HG02763 (cell line): Measurements from ENCODE around the gene ADGRV1.

ENCODE experiments used
- ATAC-seq: cut with Tn5 transposase; IDR thresholded peaks from one replicate; pipeline ENCODE4 v1.9.1; 2021; ENCODE audit warnings: mild to moderate bottlenecking, moderate library complexity; ENCODE audit not compliant: unreplicated experiment

Gene ADGRV1

DNA sequence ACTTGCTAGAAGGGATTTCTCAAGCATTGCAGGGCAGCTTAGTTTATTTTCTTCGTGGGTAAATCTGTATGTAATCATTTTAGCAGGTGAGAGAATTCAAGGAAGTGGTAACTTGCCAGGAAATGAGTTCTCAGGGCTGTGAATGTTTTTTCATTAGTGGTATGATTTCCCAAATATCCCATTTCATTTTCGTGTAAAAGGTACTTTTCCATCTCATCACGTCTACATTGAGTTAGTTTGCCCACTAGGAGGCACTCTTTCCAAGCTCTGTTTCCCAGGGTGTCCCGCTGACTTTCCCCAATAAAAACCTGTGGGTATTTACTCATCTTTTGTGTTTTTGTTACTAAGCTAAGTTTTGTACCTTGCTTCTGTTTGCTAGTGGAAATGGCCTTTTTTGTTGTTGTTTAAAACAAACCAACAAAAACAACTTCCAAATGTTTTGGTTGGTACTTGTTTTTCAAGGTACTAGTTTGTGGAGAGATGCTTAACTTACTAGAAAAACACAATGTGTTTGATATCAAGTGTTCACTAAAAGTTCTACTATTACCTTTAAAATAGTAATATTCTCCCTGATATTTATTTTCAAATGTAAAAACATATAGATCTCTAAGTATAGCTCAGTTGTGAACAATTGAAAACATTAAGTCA is 373.6 kb downstream of the ADGRV1 start:
- ATAC-seq = peak; percentile 61

DNA sequence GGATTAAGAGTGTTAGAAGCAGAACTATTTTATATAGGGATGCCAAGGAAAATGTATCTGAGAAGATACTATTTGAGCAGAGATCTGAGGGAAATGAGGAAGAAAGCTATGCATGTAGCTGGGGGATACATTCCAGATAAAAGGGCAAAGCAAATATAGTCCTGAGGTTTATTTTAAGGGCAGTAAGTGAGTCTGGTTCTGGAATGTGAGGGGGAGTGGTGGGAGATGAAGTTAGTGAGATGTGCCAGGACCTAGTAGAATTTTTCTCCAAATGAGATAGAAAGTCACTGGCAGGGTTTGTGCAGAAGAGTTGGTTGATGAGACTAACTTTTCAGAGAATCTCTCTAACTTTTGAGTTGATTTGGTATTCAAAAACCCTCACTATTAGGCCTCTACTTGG is 374.7 kb downstream of the ADGRV1 start:
- ATAC-seq = no peak

DNA sequence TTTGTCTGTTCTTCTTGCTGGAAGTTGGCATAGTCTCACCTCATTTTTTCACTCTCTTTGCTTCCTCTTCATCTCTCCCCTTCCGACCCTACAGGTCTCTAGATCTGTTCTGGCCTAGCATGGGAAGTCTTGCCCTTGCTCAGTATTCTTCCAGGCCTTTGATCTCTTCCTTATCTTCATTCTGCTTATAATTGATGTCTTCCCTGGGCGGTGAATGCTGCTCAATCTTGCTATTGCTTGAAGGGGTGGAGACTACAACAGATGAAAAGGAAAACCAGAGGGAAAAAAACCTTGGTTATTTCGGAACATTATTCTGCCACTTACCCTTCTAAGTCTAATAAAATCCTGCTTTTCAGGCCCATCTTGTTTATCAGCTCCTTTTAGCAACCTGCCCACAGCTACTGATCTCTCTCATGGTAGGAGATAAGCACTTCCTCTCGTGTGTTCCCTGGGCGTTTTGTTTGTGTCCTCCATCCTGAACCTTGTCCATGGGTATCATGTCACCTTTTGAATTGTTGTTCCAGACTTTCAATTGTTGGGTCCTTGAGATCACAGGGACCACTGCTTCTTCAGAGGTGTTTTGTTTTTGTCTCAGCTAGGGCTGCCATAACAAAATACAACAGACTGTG is 375.6 kb downstream of the ADGRV1 start:
- ATAC-seq = no peak

DNA sequence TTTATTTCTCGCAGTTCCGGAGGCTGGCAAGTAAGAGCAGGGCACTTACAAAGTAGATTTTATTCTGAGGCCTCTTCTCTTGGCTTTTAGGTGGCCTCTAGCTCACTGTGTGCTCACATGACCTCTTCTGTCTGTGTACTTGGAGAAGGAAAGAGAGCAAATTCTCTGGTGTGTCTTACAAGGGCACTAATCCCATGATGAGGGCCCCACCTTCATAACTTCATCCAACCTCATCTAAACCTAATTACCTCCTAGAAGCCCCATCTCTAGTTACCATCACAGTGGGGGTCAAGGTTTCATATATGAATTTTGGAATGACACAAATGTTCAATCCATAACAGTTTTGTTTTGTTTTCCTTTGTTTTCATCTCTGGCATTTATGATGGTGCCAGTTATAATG is 376.1 kb downstream of the ADGRV1 start:
- no peak for ATAC-seq

DNA sequence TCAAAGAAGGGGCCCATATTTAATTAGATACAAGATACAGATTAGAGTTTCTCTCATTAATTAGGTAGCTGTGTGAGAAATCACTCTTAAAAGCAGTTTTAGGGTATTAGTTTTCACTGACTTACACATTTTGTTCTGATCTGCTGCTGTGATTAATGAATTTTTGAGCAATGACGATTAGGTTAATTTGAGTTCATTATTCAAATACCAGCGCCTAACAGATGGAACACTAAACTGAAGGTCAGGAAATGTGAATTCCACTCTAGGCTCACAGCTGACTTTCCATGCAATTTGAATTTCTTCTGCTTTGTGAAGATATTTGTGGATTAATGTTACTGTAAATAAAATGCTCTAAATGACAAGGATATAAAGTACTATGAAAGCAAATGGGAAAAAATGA is 380.6 kb downstream of the ADGRV1 start:
- no peak for ATAC-seq

DNA sequence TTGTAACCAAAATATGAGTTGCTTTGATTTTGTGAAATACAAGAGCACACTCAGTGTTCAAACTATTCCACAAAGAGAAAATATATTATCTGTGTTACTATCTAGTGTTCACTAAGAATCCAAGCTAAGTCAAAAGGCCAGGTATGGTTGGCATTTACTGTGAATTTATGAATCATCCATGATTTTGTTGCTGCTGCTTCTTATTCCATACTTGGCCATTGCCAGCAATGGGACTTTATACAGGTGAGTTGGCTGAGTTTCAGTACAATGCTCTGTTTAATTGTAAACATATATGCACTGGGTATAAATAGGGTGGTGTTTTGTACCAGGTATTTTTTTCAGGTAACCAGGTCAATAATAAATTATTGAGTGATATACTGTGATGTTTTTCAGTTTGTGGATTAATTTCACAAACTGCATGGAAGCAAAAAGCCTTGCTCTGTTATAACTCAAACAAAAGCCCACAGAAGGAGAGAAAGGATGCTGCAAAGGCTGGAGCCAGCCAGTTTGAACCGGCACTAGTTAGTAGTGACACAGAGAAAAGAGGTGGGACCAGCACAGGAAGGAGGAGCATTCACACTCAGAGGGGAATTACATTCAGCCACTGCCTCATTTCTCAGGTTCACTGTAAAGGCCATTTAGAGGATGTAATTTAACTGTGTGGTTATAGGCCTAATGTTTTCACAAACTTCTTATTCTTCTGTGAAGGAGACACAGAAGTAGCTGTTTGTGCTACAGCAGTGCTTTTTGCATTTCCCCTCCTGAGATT is 381.8 kb downstream of the ADGRV1 start:
- peak; percentile 96 for ATAC-seq

DNA sequence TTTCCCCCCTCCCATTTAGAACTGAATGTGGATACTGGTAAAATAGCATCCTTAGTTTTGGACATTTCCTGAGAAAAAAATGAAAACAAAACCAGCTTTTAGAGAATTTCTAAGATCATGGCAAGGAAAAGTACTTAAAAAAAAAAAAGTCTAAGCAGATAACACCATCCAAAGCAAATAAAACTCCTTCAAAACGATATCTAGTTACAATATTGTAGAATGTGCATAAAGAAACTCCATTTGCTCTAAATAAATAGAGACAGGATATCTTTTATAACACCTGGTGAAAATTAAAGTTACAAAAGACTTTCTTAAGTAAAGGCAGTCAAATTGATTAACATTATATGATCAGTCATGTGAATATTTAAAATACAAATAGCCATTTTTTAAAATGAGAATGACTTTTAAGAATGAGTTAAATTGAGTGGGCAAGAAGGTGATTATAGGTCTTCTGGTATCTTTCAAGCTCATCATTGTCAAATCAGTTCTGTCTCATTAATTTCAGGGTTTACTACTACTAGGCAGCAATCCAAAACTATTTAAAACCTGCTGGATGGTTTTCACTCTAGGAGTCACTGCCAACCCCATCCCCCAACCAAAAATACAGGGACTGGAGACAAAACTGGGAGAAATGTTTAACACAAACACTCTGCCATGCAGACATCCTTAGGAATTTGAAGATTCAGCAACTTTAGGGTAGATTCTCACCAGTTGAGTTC is 382.6 kb downstream of the ADGRV1 start:
- ATAC-seq = no peak

DNA sequence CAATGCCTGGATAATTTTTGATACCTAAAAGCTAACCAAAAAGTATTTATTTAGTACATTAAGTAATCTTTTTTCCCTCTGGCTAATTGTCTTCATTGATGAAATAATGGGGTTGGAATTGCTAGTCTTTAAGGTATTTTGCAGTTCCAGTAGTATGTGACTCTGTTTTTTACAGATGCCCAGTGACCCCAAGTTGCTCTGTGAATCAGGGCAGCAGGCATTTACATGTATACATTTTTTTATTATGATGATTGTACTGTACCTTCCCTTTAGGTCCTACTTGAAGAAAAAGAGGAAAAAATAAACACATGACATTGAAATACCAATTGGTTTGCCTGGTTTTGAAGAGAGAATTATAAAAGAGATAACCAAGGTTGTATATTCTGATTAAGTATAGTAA is 385.5 kb downstream of the ADGRV1 start:
- ATAC-seq = no peak

DNA sequence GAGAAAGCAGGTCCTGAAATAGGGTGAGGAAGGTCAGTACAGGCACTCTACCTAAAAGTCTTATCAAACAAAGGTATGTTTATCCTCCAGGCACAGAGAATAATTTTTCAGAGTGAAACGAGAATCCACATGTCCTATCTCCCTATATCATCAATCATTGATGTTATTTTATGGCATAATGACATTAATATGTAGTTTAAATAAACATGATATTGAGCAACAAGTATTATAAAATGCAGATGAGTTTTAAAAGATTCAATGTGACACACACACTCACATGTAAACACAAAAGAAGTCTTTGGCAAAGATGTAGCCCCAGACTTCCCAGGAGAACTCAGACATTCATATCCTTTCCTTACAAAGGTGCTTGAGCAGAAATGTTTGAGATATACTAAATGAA is 389.1 kb downstream of the ADGRV1 start:
- no peak for ATAC-seq

DNA sequence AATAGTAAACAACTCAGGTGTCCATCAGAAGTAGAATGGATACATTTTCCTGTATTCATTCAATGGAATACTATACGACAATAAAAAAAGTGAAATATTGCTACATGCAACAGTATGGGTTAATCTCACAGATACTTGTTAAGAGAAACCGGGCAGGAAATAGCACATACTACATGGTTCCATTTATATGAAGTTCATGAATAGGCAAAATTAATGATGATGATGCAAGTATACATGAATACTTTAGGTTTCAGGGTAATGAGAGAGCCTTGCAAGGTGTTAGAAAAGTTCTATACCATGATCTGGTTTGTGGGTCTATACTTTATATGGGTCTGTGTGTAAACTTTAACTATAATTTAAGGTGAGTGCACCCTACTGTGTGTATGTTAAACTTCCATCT is 390.4 kb downstream of the ADGRV1 start:
- ATAC-seq = no peak

DNA sequence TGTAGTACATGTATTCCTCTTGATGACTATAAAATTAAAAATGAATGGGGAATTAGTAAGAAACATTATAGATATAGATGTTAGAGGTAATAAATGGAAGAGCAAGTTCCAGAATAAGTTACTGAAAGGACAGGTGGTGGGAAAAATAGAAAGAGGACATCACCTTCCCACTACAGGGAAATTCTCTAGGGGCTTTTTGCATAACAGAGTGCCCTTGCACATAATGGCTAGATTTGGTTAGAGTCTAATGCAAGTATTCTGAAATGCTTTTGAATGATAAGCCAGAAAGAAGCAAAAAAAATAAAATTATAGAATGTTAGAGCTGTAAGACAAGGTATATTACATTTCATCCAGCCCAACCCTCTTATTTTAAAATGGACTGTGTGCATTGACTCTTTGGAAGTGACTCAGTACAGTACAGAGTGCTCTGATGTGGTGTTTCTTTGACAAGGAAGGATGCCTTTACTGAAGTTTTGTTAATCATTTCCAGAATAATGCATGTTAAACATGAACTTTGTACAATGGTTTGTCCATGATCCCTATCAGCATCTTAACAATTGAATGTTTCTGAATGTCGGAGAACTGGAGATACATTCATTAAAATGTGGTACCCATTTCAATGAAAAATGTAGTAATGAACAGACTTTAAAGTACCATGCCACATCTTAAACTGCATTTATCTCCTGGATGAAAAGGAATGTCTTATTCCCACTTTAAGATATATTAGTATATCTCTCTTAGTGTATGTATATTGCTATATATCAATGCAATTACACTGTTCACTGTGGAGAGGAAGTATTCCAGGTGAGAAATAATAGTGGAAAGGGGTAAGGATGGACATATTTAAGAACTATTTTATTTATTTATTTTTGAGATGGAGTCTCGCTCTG is 391.1 kb downstream of the ADGRV1 start:
- ATAC-seq = peak; percentile 60

DNA sequence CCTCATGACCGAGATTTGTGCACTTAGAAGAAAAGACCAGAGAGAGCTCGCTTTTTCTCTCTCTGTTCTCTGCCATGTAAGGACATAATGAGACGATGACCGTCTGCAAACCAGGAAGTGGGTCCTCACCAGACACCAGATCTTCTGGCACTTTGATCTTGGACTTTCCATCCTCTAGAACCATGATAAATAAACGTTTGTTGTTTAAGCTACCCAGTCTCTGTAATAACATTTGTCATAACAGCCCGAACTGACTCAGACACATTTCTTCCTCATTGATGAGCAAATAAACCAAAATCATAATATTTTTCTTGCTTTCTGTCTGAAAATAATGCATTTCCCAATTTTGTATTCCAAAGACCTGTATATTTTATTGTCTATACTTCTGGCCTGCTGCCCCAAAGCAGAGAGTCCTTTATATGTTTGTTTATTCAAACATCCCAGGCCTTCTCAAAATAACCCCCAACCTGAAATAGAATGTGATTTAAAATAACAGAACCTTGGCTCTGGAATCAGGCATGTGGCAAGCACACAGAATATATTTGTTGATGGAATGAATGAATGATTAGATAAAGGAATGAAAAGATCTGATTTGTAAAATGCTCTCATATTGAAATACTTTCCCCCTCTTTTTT is 396.5 kb downstream of the ADGRV1 start:
- no peak for ATAC-seq

DNA sequence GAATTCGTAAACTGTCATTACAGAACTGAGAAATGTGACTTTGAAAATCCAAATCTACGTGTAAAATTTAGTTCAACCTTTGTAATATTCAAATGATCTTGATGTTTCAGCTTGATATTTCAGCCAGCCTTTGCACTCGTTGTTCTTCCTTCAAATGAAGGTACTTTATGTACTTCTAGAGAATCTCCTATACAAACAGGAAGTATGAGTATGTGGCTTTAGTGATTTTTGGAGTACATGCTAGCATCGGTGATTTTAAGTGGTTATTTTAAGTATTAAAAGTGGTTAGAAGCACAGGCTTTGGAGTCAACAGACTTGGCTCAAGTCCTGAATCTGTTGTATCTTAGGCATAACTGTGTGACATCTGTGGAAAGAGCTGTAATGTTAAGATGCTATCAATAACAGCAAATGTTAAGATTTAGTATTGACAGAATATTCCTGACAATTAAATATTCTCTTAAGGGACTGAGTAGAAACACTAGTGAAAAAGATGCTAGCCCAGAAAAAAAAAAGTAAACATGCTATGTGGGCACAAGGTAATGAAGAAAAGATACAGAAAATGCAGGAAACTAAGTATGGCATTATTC is 398.0 kb downstream of the ADGRV1 start:
- no peak for ATAC-seq

DNA sequence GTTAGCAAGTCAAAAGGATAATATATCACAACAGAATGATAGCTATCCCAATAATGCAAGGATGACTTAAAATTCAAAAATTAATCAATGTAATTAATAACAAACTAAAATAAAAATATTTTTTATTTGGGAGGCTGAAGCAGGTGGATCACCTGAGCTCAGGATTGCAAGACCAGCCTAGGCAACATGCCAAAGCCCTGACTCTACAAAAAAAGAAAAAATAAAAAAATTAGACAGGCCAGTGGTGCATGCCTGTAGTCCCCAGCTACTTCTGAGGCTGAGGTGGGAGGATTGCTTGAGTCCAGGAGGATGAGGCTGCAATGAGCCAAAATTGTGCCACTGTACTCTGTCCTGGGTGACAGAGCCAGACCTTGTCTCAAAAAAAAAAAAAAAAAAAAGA is 399.3 kb downstream of the ADGRV1 start:
- no peak for ATAC-seq

DNA sequence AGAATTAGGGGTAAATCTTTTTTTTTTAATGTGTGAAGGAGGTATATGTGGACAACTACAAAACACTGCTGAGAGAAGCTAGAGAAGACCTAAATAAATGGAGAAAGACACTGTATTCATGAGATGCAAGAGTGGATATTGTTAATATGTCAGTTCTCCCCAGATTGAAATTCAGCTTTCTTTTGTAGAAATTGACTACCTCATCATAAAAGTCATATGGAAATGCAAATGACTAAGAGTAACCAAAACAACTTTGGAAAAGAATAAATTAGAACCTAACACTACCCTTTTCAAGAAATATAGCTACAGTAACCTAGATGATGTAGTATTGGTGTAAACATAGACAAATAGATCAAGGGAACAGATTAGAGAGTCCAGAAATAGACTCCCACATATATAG is 400.7 kb downstream of the ADGRV1 start:
- ATAC-seq = no peak

DNA sequence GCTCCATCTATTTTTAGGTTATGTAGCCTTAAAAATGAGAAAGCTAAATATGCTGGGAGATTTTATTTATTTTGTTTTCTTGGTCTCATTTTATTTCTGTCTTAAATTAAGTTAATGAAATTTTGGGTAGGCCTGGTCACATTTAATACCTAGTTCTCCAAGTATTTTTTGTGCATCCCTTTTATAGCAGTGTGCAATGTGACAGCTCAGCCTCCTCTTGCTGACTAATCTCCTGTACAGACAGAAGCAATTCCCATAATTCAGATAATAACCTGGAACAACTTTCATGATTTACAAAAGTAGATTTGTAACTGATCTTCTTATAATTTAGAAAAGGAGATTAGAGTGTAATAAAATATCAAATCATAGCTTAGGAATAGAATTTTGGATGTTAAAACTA is 403.9 kb downstream of the ADGRV1 start:
- no peak for ATAC-seq

DNA sequence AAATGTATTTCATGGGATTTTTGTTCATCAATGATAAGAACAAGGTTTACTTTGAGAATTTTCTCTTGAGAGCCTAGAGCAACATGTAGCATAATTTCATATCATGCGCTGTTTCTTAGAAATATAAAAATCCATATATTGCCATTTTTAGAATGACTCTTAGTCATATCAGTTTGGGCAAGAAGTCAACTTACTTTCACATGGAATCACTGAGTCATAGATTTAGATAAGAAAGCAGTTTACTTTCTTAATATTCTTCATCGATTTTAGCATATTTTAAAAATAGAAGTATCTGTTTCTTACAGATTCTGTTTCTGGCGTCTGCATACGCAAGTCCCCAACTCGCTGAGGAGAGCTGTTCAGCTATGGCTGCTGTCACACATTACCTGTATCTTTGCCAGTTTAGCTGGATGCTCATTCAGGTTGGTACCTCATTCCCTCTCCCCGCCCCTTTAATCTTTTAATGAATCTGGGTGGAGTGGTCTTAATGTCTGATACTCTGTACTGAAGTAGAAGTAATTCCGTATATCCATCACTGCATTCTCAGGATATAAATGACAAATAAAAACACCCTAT is 406.6 kb downstream of the ADGRV1 start:
- ATAC-seq = no peak

DNA sequence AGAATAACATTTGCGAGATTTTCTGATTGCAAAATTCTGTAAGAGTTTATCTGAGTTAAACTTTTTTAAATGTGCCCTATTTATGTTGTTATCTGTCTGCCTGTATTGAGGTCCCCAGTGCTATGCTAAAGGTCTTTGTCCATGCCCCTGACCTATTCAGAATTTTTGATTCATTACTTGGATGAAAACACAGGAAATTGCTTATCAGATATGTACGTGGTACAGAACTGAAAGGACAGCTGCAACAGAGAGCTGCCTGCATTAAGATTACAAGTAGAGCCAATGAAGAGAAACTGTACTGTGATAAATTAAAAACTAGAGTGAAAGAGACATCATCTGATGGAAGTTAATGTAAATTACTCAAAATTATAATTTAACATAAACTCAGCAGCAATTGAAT is 408.8 kb downstream of the ADGRV1 start:
- ATAC-seq = no peak

DNA sequence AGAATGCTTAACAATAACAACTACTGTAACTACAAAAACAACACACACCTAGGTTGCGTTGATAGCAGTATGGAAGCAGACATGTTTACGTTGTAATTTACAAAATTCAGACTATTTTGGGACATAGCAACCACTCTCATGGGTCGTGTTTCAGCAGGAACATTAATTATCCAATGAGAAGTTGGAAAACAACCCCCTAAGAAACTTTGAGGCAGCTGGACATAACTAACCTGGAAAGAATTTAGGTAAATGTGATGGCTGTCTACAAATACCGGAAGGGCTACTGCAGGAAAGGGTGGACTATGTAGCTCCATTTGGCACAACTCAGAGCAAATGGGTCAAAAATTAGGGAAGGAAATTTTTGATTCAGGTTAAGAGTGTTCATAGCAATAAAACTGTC is 409.3 kb downstream of the ADGRV1 start:
- no peak for ATAC-seq
